LoVo (cell line): ENCODE data around the gene AMMECR1.
"Not testable (repeated sequence)": the region's sequence is repeated elsewhere in the genome, so short reads cannot be mapped to it uniquely, and the experiment has no call there.

Source experiments
- DNase-seq: peaks from one replicate; pipeline ENCODE4 v3.0.0-alpha.2; 2016; ENCODE audit warnings: low spot score

Gene AMMECR1

DNA sequence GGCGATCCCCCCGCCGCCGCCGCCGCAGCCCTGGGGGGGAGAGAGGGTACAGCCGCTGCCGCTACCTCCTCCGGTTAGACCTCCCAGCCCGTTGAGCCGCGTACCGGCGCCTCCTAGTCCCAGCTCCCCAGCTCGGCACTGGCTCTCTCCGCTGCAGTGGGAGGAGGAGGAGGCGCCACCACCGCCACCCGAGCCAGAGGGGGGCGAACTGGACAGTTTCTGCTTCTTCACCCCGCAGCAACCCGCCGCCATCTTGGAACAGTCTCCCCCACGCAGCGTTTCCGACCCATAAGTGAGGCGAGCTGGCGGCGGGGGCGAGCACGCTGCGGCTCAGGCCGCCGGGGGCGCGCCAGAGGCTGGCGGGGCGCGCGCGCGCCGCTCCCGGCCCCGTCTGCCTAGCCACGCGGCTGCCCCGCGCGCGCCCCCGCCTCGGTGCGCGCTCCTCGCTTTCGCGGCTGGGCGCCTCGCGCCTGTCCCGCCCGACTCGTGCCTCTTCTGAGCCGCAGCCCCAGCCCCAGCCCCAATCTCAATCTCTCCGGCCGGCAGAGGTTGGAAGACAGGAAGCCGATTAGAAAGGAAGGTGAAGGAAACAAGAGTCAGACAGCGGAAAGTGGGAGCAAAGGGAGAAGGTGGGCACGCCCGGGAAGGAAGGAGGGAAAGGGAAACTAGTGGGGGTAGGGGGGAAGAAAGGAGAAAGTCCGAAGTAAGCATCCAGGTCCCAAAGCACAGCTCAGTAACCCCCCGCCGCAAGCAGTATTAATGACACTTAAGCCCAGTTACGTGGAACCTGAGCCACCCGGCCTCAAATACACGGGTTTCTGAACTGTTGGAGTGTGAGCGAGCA, at the start of gene AMMECR1:
Gene AMMECR1, minus strand, starts transcription at position 266 of the 844 bp plus-strand sequence. Its CDS starts 14 bp downstream, at position 252.
- DNase-seq, result peak; percentile 77

DNA sequence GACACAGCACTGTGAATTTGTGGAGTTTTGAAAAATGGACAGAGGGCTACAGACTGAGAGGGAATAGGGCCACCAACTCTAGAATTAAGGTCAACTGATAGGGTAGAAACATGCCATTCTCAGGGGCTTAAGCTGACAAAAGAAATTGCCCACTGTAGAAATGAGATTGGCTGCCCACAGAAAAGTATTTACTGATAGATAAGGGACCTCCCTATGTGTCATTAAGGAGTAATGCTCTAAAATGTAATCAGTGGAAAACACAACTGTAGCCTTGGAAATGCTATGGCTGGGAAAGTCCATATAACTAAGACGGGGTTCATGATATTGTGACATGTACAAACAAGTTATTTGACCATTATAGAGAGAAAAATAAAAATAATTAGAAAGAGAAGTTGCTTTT, 45.4 kb upstream of the AMMECR1 start:
- no peak for DNase-seq

DNA sequence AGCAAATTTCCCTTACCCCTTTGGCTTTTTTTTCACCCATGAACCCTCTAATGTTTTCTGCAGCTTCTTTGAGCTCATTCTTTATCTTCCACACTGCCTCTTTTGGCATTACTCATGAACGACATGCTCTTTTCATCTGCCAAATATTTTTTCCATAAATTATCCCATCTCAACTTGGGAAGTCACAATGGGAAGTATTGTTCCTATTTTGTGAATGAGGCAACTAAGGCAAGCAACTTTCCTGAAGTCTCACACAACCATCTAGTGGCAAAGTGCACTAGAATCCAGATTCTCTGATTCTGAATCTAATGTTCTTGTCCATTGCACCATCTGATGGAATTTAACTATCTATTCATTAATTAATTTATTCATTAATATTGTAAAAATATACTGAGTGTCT, 41.4 kb upstream of the AMMECR1 start:
- no peak for DNase-seq

DNA sequence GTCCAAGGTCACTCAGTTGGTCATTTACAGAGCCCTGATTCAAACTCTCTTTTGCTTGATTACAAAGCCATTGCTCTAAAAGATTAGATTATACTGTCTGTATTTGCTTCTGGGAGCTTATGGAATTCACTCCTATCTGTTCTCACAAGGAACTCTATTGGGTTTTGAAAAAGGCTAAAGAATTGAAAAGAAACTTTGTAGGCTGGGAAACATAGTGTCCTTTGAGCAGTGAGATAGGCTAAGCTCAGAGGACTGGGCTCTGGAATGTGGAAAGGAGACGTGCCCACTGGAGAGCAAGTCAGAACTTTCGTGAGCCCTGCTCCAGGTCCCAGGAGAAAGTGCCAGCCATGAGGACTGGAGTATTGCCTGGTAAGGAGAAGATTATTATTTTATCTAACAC, 40.7 kb upstream of the AMMECR1 start, which contains the start of gene RTL9:
Gene RTL9, plus strand, starts transcription at position 301 of the 400 bp plus-strand sequence. CDS start 91,770 bp downstream, outside the sequence.
- no peak for DNase-seq

DNA sequence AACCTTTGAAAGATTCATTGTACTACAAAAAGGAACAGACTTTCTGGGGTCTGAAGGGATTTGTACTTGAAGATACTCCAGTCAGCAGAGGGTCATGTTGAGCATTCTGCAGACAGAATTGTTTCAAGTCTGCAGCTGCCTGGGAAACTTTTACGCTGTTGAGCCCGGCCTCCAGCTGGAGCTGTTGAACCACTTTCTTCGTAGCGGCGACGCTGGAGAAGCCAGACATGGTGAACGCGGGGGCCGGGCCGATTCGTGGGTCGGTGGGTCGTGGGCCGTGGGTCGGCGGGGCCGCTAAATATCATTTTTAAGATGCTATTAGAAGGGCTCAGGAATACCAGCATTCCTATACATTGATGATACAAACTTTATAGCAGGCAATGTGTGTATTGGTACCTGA, 28.8 kb upstream of the AMMECR1 start:
- no peak for DNase-seq

GRCh38 chrX:110341189-110342035, 23.5 kb upstream of the AMMECR1 start:
- DNase-seq, result no peak

DNA sequence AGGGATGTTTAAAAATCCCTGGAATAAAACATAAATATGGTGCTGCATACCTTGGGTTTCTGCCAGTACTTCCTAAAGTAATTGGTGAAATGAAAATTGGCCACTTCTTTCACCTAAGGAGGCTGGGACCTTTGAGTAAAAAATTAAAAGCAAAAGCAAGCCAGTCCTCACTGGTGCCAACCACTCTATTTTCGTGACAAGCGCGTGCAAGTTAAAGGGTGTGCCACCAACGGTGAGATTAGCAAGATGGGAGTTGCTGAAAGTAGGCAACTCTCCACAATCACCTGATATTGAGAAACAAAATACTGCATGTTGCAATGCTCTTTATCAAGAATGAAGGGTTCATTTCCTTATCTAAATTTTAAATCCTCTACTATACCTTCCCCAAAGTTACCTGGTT, 21.1 kb upstream of the AMMECR1 start:
- DNase-seq, result no peak

DNA sequence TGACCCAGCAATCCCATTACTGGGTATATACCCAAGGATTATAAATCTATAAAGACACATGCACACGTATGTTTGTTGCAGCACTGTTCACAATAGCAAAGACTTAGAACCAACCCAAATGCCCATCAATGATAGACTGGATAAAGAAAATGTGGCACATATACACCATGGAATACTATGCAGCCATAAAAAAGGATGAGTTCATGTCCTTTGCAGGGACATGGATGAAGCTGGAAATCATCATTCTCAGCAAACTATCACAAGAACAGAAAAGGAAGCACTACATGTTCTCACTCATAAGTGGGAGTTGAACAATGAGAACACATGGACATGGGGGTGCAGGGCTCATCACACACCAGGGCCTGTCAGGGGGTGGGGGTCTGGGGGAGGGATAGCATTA, 15.6 kb upstream of the AMMECR1 start:
- DNase-seq, result not testable (repeated sequence)

DNA sequence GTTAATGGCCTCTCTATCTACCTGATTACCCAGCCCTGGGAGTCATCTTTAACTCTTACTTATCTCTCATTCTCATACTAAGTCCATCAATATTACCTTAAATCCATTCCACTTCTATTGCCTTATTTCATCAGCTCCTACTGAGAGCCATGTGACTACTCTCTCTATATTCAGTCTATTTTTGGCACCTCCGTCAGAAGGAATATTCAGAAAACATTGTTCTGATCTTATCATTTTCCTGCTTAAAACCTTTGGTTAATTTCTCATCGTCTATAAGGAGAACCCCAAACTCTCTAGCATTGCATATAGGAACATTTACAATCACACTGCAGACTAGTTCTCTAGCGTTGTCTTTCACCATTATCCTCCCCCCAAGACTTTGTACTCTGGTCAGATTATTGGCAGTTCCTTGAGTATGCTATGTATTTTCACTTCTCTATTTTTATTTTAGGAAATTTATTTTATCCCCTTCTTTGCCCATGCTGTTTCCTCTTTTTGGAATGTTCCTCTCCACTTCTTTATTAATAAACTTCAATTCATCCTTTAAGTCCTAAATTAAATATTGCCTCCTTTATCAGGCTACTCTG, 13.7 kb upstream of the AMMECR1 start:
- DNase-seq, result no peak

DNA sequence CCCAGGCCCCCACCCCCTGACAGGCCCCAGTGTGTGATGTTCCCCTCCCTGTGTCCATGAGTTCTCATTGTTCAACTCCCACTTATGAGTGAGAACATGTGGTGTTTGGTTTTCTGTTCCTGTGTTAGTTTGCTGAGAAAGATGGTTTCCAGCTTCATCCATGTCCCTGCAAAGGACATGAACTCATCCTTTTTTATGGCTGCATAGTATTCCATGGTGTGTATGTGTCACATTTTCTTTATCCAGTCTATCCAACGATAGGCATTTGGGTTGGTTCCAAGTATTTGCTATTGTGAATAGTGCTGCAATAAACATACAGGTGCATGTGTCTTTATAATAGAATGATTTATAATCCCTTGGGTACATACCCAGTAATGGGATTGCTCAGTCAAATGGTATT, 10.7 kb upstream of the AMMECR1 start:
- not testable (repeated sequence) for DNase-seq

DNA sequence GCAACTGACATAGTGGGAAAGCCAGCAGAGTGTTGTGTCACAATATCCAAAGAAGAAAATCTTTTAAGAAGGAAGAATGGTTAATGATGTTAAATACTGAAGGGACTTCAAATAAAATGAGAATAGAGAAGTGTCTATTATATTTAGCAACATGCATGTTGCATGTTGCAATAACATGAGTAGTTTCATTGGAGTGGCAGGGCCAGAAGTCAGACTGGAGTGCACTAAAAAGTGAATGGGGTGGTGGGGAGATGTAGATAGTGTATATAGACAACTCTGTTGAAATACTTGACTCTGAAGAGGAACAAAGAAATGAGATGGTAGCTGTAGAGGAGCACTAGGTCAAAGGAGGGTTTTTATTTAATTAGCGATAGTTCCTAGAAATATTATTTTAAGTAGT, 9.5 kb upstream of the AMMECR1 start:
- DNase-seq, result no peak

- no peak for DNase-seq
Observed at GRCh38 chrX:110326712-110327111, 8.8 kb upstream of the AMMECR1 start.

DNA sequence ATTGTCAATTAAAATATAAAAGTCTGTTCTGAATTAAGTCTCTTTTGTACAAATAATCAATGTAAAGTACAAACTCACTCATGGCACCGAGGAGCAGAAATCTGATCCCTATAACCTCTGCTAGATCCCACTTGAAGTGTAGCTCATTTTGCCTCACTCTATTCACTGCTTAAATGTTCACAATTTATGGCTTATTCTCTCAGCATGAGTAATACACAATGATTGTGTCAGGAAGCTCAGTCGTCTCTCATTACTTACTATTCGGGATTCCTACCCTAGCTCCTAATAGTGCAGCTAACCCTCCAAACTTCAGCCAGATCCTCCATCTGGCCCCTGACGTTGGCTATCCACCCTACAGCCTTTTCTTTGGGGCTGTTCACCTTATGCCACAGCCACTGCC, 4.7 kb upstream of the AMMECR1 start:
- no peak for DNase-seq

- DNase-seq, result no peak
Observed at GRCh38 chrX:110321670-110322069, 3.8 kb upstream of the AMMECR1 start.

DNA sequence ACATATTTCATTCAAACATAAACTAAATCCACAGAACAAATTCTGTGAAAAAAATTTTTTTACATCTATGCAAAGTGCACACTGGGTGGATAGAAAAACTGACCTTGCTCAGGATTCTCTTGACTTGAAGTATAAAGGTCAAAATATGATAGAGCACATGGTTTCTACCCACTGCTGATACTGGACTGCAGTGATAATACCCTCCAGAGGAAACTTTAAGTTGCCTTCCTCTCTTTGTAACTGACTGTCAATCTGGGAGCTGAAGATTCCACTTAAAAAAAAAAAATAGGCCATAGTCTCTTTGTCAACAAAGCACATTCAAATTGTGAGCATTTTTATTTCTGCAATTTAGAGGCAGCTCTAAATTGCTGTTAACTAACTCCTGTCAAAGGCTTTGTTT, 3.2 kb upstream of the AMMECR1 start:
- no peak for DNase-seq

- DNase-seq, result no peak
Observed at GRCh38 chrX:110320381-110320987, 2.6 kb upstream of the AMMECR1 start.

- peak; percentile 25 for DNase-seq
Observed at GRCh38 chrX:110318664-110318968, 731 bp upstream of the AMMECR1 start.

GRCh38 chrX:110317061-110317819, 645 bp downstream of the AMMECR1 start:
- DNase-seq, result no peak

DNA sequence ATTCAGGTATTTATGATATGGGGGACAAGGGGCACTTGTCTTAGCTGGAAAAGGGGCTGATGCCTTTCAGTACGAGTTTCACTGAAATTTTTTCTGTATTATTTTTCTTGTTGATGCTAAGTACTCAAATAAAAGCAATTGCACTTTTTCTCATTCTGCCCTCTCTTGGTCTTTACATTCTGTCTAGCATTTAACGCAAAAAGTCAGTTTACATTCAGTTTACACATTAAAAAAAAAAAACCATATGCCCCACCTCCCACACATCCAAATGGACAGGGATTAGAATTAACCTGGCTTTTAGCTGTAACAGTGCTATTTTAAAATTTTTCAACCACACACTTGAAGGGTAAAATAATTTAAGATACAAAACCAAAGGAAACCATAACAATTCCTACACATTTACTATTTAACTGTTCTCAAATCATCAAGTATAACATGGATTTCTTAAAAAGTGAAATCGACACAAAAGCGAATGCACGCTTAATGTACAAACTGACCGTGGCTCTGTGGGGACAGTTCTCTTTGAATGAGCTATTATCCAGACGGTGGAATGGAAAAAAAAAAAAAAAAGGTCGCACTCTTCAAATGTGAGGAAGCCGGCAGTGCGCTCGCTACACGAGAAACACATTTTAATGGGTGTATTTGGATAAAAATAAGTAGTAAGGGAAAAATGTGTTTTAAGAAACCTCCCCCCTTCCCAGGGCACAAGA, 1.4 kb downstream of the AMMECR1 start:
- no peak for DNase-seq

DNA sequence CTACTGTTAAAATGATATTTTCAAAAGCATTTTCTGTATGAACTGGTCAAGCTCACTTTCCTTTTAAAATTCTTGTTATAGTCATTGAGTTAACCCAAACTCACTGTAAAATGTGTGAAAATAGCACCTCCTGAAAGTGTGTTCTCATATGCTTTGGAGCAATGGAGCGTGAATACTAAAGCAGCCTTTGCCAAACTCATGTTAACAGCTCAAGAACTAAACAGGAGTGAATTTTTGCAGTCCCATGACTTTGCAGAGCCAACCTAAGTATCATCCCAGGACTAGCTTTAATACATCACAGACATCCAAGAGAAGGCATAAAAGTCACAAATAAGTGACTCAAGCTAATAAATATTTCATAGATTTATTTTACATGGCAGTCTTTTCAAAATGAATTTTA, 2.3 kb downstream of the AMMECR1 start:
- DNase-seq, result no peak
